KG1 (cell line): ENCODE data around the gene ZBTB7C.

Source experiments
- DNase-seq: peaks from one replicate; lab custom pipeline; 2025; lab: John Stamatoyannopoulos, UW

The ZBTB7C gene

DNA sequence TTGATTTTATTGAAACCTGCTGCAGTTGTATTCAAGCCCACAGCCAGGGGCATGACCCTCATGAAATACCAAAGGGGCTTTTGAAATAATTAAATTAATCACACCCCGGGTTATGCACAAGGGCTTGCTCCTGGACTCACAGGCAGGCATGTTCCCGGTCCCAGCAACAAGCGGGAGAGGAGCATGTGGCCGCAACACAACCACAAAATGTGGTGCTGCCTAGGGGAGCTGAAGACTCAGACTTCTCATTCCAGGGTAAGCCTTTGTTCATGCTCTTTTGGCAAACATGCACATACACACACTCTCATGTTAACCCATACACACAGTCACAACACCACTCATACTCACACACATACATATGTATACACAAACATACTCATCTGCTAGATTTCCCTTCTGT lies 245.1 kb downstream of the ZBTB7C start:
- DNase-seq, result no peak

DNA sequence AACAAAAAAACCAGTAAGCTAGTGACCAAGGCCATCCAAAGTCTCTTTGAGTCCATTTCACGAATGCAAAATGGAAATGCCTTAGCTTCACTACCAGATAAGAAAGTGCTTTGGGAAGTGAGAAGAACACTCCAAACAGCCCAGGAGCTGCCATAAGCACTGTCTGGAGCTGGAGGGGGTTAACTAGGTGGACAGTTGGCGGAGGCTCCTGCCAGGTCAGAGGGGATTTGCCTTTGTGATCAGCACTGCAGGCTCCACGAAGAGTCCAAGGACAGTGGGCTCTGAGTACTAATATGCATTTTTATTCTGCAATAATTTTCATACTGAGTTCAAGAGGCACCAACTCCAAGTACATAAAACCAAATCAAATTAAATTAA lies 245.5 kb downstream of the ZBTB7C start:
- DNase-seq, result no peak

DNA sequence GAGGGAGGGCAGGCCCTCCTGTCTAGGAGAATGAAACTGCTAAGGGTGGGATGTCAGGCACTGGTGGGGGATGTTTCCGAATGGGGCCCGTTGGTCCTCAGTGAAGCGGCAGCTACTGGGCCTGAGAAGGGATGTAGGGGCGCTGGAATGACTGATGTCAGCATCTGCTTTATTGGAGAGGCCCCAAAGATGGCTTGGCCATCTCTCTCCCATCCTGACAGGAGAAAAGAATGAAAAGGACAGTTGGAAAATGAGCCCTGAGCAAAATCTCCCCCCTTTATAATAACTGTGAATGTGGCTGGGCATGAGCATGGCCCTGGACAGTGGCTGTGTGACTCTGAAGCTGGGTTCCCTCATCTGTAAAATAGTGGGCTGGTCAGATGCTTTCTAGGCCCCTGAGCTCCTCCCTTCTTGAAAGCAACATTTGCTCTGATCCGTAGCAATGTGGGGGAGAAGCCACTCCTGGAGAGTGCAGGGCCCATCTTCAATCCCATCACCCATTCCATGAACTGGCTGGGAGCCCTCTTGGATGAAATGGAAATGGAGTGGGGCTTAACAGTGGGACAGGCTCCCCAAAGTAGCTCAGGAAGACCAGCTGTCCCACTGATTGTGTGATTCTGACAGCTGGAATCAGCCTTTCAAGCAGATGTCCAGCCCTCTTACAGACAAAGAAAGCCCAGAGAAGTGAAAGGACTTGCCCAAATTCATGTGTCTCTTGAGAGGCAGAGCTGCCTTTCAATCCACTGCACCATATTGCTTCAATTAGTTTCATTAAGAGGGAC lies 246.0 kb downstream of the ZBTB7C start:
- no peak for DNase-seq

DNA sequence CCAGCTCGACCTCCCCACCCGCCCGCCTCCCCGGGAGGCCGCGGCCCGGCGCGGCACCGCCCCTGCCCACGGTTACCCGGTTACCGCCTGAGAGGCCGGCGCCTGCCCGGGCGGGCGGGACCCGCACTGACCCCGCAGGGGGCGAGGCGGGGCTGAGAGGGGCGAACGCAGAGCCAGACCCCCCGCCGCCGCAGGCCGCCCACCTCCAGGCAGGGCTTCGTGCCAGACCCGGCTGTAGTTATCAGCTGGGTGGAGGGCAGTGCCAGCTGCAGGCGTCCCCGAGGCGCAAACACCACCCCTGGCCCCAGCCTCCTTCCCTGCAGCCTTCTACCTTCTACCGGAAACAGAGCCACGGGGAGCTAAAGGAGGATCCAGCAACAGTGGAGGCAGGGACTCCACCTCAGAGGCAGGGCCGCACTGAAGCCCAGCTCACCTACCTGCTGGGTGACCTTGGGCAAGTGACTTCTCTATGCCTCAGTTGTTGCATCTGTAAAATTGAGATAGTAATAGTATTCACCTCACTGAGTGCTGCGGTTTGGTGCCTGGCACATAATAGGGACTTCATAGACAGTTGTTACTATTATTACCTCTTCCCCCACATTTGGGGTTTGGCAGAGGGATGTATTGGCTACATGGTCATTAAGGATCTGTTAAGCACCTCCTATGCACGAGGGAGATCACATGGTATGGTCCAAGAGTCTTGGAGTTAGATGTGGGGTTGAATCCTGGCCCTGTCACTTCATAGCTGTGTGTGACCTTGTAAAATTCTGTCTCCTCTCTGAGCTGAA lies 247.1 kb downstream of the ZBTB7C start:
- DNase-seq, result no peak

DNA sequence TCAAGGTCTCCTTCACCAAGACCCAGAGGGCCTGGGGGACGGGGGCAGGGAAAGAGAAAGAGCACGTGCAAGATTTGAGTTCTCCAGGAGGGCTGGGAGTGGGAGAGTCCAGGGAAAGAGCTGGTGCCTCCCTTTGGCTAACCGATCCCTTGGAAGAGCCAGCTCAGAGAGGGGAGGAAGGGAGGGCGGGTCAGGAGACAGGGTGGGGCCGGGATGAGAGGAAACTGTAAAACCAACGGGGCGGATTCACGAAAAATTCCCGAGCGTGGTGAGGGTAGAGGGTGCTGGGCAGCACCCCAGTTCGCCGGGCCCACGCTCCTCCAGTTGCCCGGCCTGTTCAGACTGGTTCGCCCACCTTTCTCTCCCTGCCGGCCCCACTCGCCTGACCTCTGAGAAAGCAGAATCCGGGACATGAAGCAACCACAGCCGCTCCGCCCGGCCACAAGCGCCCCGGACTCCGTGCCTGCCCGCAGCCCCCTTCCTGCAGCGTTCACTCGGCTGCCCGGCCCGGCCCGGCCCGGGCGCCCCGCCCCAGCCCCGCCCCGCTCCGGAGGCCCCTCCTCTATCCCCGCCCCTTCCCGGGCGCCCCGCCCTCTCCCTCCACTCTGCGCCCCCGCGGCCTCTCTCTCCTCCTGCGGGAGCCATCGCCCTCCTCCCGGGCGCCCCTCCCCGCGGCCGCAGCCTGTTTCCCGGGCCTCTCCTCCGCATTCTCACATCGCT lies 247.8 kb downstream of the ZBTB7C start:
- DNase-seq, result no peak

DNA sequence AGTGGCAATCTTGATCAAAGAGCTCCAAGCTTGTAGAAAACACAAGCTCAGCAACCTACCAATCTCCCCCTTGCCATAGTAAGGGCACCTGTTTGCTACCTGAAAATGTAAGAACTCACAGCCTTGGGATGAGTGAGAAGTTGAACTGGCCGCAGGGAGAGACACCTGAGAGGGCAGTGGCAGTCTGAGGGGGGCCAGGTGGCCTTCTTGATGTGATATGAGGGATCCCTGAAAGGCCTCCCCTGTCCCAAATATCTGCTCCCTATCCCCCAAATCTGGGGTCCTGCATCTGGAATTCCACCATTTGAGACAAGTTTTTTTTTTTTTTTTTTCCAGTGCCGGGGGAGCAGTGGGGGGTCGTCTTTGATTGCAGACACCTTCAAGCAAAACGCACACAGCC lies 248.6 kb downstream of the ZBTB7C start:
- DNase-seq, result no peak

DNA sequence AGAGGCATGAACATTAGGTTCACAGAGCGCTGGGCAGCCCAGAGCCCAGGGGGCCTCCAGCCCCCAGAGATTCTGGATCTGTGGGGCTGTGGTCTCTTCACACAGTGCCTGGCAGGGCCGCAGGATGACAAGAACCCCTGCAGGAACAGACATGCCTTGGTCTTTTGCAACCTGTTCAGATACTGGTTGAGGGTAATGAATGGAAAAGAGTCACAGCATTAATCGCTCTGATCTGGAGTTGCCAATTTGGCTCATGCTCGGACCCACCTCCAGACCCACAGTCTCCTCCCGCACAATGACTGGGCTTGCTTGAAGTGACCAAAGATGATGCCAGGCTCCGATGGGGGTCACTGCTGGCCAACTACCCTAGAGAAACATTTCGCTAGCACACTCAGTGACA lies 249.4 kb downstream of the ZBTB7C start:
- DNase-seq, result no peak

DNA sequence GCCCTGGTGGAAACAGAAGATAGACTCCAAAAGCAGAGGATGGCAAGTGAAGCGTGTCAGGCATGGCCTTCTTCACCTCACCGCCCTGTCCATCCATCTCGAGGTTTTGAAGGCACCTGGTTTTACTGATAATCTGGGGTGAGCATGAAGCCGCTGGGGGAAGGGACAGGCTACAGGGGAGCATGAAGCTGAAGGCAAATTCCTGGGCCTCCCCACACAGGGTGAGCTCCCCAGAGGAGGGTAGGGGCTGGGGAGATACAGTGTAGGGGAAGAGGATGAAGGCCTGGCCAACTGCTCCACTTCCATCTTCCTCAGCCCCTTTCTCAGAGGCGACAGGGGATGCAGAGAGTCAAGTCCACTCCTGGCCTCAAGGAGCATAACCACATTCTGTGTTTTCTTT lies 250.5 kb downstream of the ZBTB7C start:
- DNase-seq, result no peak

DNA sequence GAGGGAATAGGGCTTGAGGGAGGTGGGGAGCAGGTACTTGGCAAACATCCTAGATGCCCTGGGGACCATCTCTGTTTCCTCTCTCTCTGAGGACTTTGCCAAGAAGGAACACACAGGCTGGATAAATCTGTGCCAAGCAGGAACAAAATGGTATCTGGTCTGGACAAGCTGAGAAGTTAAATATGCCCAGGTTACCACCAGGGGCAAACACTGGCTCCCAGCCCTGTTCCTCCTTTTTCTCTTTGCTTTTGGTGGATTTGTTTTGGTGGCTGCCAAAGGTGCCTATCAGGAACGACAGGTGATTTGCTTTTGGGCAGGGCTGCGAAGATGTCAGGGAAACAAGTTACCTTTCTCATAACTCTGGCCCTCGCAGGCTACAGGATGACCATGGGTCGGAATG lies 251.2 kb downstream of the ZBTB7C start:
- DNase-seq, result no peak

DNA sequence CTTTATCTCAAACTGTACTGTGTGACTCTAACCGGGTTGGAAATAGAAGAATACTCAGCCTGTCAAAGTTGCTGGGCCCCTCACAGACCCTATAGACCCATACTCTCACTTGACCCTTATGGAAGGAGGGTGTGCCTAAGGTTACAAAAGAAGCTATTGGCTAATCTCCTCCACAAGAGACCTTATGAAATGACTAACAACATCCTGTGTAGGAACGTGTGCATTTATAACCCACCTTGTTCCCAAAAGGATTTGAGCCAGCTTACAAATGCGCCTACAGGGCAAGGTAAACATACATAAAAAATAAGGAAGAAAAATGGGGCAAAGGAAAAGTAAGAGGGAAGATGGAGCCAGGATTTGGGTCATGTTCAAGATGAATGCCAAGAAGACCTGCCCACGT lies 253.3 kb downstream of the ZBTB7C start:
- no peak for DNase-seq

DNA sequence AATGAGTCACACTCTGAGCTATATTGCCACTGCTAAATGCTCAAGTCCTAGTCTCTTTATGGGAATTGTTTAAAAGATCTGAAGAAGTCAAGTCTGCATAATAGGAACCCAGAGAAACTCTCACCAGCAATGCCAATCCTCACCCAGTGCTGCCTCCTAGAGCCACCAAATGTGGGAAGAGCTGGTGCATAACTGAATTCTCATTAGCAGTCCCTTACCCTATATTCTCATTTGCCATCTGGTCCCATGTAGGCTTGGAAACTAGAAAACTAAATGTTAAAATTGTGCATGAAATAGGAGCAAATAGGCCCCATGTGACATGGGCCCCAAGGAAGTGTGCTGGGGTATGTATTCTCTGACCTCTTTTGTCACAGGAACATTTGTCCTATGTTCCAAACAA lies 254.4 kb downstream of the ZBTB7C start:
- DNase-seq, result no peak

DNA sequence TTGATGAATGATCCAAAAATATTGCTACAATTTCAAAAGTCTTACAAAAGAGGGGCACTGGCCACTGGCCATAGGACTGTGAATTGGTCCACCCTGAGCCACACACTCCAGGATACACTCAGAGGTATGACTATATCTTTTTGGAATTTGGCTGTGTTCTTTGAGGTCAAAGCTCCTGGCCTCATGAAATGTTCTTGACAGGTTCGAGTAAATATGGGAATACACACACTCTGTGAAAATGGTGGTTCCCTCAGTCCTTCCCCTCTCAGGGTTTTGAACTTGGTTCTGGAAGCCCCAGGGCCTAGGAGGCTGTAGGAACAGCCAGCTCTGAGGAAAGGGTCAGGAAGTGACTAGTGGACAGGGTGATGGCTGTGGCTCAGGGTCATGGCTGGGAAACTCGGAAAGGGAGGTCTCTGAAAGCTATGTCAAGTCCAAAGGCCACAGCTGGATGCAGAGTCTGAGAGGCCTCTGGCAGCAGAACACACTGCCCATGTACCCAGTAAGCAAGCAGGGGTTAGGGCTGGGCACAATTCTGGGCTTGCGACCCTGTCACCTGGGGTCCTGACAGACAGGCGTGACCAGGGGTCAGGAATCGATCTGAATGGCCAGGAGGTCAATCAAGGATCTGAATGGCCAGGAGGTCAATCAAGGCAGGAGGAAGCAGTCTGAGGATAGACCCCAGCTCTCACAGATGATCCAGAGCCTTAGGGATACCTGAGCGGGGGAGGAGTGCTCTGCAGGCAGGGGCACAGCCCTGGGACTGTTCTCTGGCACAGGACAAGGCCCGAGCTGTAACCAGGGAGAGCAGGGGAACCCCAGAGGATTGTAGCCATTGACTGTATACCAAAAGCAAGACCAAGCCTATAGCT lies 255.3 kb downstream of the ZBTB7C start:
- no peak for DNase-seq

DNA sequence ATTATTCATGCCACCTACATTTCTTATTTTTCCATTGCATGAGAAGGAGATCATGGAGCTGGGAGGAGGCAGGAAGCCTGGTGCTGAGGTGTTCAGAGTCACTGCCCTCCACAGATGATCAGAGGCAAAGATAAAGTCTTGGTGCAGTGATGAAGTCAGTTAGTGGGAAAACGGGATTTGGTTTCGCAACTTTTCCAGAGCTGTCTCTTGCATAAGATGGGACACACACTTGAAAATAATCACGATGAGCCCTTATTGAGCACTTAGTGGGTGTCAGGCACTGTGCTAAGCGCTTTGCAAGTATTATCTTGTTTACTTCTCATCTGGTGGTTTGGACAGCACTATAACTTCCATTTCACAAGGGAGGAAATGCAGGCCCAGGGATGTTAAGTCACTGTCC lies 256.6 kb downstream of the ZBTB7C start:
- DNase-seq, result no peak

DNA sequence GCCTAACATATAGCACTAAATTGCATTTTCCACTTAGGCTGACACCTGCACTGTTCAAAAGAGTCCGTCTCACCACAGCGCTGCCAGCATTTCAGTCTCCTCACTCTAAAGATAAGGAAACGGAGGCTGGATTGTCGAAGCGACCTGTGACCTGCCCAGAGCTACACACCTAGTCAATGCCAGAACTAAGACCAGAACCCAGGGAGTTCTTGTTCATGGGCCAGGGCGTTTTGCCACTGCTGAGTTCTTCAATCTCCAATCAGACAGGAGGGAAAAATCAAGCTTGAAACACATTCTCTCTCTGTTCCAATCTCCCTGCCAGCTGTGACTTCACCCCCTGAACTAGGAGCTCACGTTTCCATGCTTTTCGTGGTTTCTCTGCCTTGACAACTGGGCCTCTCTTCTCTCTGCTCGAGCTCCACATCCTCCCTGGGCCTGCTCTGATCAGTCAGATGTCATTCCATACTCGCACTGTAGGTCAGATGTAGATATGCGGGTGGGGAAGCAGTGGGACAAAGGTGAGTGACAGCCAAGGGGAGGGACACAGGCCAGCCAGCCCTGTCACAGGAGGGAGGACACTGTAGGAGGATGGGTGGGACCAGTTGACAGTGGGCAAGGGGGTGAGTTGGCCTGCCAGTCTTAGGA lies 257.6 kb downstream of the ZBTB7C start:
- no peak for DNase-seq

DNA sequence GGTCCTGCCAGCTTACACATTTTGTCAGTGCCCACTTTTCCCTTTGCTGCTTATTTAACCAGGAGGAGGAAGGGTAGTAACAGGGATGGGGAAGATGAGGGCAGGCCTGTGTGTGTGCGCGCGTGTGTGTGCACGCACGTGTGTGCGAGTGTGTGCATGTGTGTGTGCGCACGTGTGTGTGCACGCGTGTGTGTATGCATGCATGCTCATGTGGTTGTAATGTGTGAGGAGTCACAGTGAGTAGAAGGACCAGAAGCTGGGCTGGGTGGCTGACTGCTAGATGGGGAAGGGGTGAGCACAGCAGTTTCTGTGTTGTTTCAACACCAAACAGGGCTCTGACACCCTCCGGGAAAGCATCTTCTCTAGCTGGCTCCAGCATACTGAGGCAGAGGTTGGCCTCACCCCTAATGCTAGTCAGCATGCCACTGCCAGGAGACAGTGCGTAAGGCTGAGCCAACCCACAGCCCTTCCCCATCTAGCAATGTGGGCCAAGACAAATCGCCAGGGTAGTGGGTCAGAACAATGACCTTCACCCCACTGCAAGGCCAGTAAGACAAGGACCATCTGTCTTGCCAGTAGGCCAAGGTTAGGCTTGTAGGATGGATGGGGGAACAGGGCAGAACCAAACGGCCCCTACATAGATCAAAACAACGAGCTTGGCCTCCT lies 260.0 kb downstream of the ZBTB7C start:
- no peak for DNase-seq

DNA sequence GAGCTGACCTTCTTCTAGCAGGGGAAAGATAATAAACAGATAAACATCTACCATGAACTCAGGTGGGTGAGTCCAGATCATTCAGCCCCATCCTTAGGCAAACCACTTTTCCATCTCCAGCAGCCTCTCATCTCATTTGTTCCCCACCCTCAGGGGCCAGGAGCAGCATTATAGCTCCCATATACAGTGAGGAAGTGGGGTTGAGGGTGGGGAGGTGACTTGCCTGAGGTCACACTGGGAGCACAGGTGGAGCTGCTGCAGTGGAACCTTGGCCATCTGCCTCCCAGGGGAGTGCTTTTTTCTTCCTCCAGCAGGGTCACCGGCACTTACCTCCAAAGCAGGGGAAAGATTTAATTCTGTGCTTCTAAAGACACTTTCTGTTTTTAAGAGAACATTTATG lies 266.2 kb downstream of the ZBTB7C start:
- no peak for DNase-seq

DNA sequence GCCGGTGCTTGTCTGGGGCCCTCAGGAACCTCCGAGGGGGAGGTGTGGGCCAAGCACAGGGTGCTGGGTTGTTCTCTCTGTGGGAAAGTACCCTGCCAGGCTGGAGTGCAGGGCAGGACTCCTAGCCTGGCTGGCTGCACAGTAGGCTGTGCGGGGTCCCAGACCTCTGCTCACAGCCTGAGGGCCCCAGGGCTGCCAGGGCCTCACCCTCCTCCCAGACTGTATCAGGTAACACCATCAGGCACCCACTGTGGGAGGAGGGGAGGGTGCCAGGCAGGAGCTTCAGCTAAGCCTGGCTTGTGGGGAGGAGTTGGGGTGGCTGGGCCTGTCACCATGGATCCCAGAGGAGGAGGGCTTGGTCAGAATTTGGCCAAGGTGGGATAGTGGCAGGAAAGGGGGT lies 266.8 kb downstream of the ZBTB7C start:
- DNase-seq, result no peak

DNA sequence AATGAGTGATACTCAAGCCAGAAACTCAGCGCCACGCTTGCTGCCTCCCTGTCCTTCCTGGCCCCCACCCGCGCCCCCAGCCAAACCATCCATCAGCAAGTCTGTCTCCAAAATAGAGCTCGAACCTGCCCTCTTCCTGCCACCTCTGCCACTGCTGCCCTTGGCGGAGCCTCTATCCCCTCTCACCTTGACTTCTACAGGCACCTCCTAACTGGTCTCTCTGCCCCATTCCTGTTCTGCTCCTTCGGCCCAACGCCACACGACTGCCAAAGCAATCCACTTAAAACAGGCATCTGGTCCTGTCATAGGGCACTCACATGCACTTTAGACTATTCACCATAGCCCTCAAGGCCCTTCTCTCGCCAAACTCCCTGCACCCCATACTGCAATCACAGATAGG lies 268.5 kb downstream of the ZBTB7C start:
- DNase-seq, result no peak

DNA sequence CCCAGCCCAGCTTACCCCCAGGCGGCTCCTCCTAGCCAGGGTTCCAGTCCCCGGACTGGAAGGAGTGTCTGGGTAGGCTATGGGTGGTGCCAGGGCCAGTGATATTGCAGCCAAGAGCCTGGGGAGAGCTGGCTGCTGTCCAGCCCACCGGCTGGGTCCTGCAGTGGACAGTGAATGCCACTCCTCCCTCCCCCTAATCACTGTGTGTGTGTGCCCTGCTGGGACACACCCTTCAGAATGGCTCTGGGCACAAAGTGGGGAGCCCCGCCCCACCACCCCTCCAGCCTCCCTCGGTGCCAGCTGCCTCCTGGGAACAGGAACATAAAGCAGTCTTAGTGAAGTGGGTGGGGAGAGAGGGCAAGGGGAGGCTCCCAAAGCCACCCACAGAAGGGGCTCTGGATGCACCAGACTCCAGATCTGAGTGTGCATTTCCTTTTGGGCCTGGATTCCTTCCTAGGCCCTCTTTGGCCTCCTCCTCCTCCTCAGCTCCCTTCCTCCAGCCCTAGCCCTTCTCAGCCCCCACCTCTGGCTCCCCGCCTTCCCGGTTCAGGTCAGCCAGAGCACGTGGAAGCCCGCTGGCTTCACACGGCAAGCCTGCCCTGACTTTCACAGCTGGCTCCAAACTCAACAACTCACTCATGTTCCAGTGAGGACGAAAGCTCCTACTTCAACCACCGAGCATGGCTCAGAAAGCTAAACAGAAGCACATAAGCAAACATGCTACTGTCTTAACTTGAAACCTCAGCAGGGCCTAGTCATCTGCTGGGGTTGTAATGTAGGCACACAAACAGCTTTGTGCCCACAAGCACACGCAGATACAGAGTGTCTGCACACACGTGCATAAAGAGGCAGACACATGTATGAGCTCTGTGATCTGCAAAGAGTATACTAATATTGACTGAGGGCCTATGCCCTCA lies 269.5 kb downstream of the ZBTB7C start:
- DNase-seq, result no peak
